ENCODE results near the gene ALG14. TPM values are rescaled to one million over a fixed set of nuclear protein-coding genes. Genes with fewer than 3 reads are reported as not detected.

The ALG14 gene
- total RNA-seq, 6 experiments from 2014 or later = 8.8 to 14.0 (median 11.9) TPM

DNA sequence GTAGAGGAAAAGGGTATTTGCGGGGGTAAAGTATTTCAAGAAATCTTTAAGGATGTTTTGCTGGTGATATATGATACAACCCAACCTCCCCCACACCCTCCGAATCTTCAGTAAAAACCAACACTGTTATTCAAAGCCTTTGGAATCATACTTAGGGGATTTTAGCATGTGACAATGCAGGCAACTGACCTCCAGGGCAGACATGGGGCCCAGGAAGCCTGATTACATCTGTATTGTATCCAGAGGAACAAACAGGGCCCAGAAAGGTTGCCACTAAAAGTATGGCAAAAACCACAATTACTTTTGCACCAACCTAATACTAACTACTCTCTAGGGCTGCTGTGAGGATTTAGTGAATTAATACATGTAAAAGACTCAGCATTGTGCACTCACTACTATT lies 102.0 kb downstream of the ALG14 start:
- H3K4me3 Mint-ChIP-seq = peak overlapping the region; percentile 35
- H3K9me3 Mint-ChIP-seq = no peaks in the 10 kb centered on the region
- H3K36me3 Mint-ChIP-seq (ENCODE audit: low read depth) = peaks cover 3% of the 10 kb centered on the region; the same call in 1 of the 2 replicates
- no peaks in the 10 kb centered on the region for H3K27me3 Mint-ChIP-seq (ENCODE audit: insufficient read depth)
- TF ChIP-seq, protein P1, sequence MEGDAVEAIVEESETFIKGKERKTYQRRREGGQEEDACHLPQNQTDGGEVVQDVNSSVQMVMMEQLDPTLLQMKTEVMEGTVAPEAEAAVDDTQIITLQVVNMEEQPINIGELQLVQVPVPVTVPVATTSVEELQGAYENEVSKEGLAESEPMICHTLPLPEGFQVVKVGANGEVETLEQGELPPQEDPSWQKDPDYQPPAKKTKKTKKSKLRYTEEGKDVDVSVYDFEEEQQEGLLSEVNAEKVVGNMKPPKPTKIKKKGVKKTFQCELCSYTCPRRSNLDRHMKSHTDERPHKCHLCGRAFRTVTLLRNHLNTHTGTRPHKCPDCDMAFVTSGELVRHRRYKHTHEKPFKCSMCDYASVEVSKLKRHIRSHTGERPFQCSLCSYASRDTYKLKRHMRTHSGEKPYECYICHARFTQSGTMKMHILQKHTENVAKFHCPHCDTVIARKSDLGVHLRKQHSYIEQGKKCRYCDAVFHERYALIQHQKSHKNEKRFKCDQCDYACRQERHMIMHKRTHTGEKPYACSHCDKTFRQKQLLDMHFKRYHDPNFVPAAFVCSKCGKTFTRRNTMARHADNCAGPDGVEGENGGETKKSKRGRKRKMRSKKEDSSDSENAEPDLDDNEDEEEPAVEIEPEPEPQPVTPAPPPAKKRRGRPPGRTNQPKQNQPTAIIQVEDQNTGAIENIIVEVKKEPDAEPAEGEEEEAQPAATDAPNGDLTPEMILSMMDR (IDR thresholded peaks at IDR 0.05) = no peak
- peak; percentile 14 for DNase-seq
- H3K4me1 Mint-ChIP-seq (ENCODE audit: low read depth) = peaks cover 49% of the 10 kb centered on the region
- peak overlapping the region; percentile 73 for H3K27ac Mint-ChIP-seq

DNA sequence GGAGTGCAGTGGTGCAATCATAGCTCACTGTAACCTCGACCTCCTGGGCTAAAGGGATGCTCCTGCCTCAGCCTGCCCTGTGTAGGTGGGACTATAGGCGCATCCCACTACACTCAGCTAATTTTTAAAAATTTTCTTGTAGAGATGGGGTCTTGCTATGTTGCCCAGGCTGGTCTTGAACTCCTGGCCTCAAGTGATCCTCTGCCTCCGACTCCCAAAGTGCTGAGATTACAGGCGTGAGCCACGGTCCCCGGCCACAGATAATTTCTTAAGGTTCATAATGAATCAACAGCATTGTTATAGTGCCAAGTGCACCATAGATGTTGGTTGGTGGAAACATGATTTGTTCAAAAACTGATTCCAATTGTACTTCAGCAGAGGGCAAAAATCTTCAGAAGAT lies 103.6 kb downstream of the ALG14 start:
- Mint-ChIP-seq H3K9me3 (no peaks in the 10 kb centered on the region), H3K27me3 (ENCODE audit: insufficient read depth) (no peaks in the 10 kb centered on the region; the same call in 1 of the 2 replicates), H3K4me3 (no peak overlapping the region), H3K36me3 (ENCODE audit: low read depth) (0 out of 2 replicates have a peak, but pooled peaks cover 3% of the 10 kb centered on the region), H3K27ac (no peak overlapping the region), H3K4me1 (ENCODE audit: low read depth) (peaks cover 36% of the 10 kb centered on the region)
- TF ChIP-seq, protein P1 (IDR thresholded peaks at IDR 0.05) = no peak
- no peak for DNase-seq

DNA sequence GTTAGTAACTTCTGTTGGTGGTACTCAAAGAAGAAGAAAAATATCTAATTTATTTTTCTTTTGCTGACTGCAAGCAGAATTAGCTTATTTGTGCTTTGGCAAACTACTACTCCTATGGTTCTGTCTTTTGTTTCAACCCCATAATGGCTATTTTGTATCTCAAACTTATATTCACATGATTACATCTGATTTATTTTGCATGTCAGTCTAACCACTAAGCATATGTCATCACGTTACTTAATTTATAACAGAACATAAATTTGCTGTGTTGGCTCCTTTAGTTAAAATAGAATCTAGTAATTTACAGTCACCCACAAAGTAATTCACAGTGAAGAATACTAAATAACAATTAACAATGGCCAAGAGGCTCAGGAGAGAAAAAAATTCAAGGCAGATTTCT lies 106.7 kb downstream of the ALG14 start:
- Mint-ChIP-seq H3K9me3 (no peaks in the 10 kb centered on the region), H3K4me1 (ENCODE audit: low read depth) (peaks cover 23% of the 10 kb centered on the region), H3K27ac (no peak overlapping the region), H3K4me3 (no peak overlapping the region), H3K27me3 (ENCODE audit: insufficient read depth) (no peaks in the 10 kb centered on the region; the same call in 1 of the 2 replicates), H3K36me3 (ENCODE audit: low read depth) (0 out of 2 replicates have a peak, but pooled peaks cover 3% of the 10 kb centered on the region)
- TF ChIP-seq, protein P1 (IDR thresholded peaks at IDR 0.05) = no peak
- DNase-seq = no peak

DNA sequence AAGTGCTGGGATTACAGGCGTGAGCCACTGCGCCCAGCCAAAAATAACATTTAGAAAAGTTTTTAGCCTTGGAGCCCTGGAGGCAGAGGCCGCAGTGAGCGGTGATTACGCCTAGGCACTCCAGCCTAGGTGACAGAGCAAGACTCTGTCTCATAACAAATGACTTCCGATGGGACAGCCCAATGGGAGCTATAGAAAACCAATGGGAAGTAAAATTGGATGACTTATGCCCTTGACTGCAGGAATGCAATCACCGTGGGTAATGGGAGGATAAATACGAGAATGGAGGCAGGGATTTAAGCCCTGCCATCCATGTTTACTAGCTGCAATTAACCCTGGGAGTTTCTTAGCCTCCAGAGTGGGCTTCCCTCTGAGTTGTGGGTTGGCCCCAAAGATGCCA lies 108.9 kb downstream of the ALG14 start:
- DNase-seq = no peak
- Mint-ChIP-seq H3K4me3 (no peak overlapping the region), H3K27ac (no peak overlapping the region), H3K9me3 (no peaks in the 10 kb centered on the region), H3K4me1 (ENCODE audit: low read depth) (peaks cover 15% of the 10 kb centered on the region), H3K36me3 (ENCODE audit: low read depth) (0 out of 2 replicates have a peak, but pooled peaks cover 3% of the 10 kb centered on the region), H3K27me3 (ENCODE audit: insufficient read depth) (no peaks in the 10 kb centered on the region; the same call in 1 of the 2 replicates)
- TF ChIP-seq, protein P1 (IDR thresholded peaks at IDR 0.05) = no peak

DNA sequence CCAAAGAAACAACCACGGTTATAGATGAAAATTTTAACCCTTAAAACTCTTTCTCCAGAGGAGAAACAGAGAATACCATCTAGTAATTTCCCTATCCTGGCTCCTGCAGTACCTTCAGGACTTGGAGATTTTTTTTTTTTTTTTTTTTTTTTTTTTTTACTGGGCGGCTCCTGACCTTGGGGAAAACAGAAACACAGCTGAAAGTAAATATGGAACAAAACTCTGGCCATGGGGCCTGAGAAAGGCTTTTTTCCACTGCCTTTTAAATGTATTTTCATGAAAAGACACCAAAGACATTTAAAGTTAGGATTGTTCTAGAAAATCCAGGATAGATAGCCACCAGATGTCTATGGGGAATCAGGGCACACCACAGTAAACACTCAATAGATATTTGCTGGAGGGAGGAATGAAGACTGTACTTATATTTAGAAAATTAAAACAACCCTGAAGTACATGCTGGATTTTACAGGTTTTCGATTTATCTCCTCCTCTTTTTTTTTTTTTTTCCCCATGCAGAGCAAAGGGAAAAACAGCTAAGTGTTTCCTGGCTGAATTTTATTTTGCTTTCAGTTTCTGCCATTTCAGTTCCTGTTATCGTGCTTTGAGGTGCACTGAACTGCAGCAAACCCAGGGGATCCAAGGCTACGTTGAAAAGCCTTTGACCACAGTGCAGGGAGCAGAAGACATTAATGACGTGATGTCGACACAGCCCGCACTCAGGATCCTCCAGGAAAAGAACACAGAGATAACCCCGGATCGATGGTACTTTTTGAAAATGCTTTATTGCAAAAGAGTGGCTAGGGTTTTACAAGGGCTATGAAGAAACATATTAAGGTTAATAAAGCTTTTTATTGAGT lies 110.1 kb downstream of the ALG14 start:
- Mint-ChIP-seq H3K4me1 (ENCODE audit: low read depth) (peaks cover 15% of the 10 kb centered on the region), H3K27ac (peak overlapping the region; percentile 86), H3K36me3 (ENCODE audit: low read depth) (no peaks in the 10 kb centered on the region), H3K9me3 (no peaks in the 10 kb centered on the region), H3K27me3 (ENCODE audit: insufficient read depth) (no peaks in the 10 kb centered on the region; the same call in 1 of the 2 replicates), H3K4me3 (peak overlapping the region; percentile 88)
- peak; percentile 15 for DNase-seq
- TF ChIP-seq, protein P1 (IDR thresholded peaks at IDR 0.05) = no peak

All from HFFc6 (cell line).